ENCODE measurements around the gene RUNX1. TPM values are rescaled to one million over a fixed set of nuclear protein-coding genes. Genes with fewer than 3 reads are reported as not detected.

The RUNX1 gene
- total RNA-seq, 1 donor from 2014 or later: 0.51 TPM

DNA sequence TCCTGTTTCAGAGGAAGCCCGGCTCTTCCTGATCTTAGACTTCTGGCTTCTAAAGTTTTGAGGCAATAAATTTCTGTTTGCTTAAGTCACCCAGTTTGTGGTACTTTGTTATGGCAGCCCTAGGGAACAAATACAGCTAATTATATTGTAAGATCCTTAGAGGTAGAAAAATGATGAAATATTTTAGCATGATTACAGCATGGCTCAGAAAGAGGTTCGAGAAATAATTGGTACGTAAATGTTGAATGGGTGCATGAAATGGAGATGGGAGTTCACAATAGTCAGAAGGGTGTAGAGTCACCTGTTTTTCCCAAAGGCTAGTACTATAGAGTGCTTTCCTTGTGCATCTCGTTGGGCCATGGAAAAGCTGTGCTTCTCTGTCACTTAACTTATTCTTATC is 123.5 kb downstream of the RUNX1 start:
- no peak for DNase-seq (ENCODE audit: low read depth in 2 of 2)

DNA sequence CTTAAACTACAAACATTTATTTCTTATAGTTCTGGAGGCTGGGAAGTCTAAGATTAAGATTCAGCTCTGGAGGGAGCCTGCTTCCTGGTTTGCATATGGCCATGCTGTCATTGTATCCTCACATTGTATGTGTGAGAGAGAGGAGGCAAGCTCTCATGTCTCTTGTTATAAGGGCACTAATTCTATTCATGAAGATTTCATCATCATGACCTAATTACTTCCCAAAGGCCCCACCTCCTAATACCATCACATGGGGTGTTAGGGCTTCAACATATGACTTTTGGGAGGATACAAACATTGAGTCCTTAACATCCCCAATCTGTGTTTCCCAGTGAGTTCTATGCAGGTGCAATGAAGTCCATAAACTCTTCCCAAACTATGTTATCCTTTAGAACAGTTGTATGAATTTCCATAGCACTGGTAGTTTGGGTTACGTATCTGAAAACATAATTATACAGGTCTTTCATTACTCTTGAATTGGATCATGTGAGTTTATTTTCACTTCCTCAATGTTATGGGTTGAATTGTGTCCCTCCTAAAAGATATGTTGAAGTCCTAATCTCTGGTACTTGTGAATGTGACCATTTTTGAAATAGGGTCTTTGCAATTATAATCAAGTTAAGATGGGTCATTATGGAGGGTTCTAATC is 124.2 kb downstream of the RUNX1 start:
- DNase-seq (ENCODE audit: low read depth in 2 of 2): no peak

- DNase-seq (ENCODE audit: low read depth in 2 of 2): no peak
These were observed 124.9 kb downstream of the RUNX1 start for GRCh38 chr21:34924194-34924593.

DNA sequence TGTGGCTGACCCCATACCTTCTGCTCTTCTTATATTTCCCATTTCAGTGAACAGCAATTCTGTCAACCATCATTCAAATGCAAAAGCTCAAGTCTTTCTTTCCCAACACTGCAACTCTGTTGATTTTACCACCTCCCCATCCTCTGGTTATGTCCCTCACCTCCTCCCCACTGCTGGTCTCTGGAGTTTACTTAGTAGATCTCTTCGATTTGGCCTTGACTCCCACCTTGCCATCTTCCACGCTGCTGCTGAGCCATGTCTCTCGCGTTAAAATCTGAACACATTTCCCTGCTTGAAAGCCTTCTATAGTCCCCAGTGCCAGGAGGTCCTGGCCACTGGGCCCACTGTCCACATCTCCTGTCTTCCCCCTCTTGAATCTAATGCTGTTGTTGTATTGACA is 125.5 kb downstream of the RUNX1 start:
- no peak for DNase-seq (ENCODE audit: low read depth in 2 of 2)

DNA sequence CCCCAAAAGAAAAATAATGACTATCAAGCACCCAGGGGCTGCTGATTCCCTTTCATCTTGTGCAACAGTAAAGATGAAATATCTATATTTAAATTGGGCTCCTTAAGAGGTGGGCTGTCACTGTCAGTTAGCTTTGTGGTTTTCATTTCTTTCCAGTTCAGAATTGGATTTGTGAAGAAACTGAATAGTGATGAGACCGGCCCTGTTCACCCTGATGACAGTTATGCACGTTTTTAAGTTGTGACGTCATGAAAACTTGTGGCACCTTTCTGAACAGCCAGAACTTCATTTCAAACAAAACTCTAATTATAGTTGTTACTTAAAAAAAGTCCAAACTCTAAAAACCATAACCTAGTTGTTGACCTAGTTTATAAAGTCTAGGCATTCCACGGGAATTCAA is 125.9 kb downstream of the RUNX1 start:
- no peak for DNase-seq (ENCODE audit: low read depth in 2 of 2)

DNA sequence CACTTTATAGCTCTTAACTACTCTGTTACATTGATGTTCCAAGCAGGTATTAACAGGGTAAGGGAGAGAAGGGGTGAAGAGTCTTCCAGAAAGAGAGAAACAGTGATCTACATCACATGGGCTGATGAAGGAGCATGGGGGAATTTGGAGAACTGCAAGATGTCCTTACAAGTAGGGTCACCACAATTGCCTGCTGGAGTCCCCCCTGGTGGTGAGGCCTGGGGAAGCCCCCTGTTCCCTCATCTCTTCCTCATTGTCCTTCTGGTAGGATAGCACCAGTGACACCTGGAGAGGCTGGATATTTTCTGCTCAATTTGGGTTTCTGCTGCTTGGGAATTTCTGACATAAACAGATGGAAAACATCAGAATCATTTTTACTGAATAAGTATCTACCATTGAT is 126.6 kb downstream of the RUNX1 start:
- no peak for DNase-seq (ENCODE audit: low read depth in 2 of 2)

GRCh38 chr21:34921151-34921550 is 128.0 kb downstream of the RUNX1 start:
- DNase-seq (ENCODE audit: low read depth in 2 of 2): no peak

DNA sequence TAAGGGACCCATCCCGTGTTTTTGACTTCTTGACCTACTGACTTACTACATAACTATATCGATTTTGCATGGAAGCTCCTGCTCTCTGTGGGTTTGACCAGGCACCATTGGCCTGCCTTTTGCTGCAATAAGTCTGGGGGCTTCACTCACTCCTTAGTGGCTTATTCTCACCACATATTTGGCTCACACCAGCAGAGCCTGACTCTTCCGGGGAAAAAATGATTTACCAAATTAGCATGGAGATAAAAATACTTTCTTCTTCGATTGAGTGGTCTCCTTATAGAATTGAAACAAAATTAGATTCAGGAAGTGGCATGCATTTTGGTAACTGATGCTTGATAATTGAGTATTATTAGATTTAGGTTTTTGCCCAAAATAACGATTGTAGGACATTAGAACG is 129.7 kb downstream of the RUNX1 start:
- DNase-seq (ENCODE audit: low read depth in 2 of 2): no peak

DNA sequence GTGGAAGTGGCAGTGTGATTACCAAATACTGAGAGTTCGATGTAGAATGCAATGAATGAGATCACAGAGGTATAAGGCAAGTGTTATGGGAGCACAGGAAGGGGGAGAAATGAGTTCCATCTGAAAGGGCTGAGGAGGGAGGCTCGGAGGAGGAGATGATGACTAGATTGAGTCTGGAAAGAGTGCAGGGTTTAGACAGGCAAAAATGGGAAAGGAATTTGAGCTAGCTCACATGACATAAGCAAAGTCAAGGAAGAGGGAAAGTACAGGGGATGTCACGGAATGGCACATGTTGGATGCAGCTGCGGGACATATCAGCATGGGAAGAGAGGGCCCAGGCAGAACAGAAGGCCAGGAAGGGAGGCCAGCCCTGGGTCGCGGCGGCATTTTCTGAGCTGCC is 132.7 kb downstream of the RUNX1 start:
- DNase-seq (ENCODE audit: low read depth in 2 of 2): no peak

GRCh38 chr21:34915364-34915841 is 133.7 kb downstream of the RUNX1 start:
- no peak for DNase-seq (ENCODE audit: low read depth in 2 of 2)

- DNase-seq (ENCODE audit: low read depth in 2 of 2): no peak
These were observed 134.9 kb downstream of the RUNX1 start for GRCh38 chr21:34914239-34914638.

- no peak for DNase-seq (ENCODE audit: low read depth in 2 of 2)
These were observed 135.3 kb downstream of the RUNX1 start for GRCh38 chr21:34913811-34914210.

- no peak for DNase-seq (ENCODE audit: low read depth in 2 of 2)
These were observed 136.8 kb downstream of the RUNX1 start for GRCh38 chr21:34912022-34912945.

- DNase-seq (ENCODE audit: low read depth in 2 of 2): no peak
These were observed 137.7 kb downstream of the RUNX1 start for GRCh38 chr21:34911360-34911759.

DNA sequence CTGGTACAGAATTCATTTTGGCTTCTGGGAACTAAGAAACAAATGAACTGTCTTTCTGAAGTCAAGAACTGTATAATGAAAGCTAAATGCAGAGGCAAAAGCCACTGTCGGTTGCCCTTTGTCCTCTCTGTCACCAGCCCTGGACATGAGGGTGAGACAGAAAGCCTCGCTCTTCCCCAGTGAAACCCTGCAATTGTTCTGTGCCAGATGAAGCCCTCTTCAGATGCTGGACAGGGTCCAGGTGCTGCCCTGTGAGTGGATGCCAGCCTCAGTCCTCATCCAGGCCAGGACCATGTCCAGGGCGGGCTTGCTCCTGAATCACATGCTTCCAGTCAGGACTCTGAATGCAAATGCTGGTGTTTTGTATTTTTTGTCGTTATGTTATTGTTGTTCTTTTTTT is 138.7 kb downstream of the RUNX1 start:
- DNase-seq (ENCODE audit: low read depth in 2 of 2): no peak

DNA sequence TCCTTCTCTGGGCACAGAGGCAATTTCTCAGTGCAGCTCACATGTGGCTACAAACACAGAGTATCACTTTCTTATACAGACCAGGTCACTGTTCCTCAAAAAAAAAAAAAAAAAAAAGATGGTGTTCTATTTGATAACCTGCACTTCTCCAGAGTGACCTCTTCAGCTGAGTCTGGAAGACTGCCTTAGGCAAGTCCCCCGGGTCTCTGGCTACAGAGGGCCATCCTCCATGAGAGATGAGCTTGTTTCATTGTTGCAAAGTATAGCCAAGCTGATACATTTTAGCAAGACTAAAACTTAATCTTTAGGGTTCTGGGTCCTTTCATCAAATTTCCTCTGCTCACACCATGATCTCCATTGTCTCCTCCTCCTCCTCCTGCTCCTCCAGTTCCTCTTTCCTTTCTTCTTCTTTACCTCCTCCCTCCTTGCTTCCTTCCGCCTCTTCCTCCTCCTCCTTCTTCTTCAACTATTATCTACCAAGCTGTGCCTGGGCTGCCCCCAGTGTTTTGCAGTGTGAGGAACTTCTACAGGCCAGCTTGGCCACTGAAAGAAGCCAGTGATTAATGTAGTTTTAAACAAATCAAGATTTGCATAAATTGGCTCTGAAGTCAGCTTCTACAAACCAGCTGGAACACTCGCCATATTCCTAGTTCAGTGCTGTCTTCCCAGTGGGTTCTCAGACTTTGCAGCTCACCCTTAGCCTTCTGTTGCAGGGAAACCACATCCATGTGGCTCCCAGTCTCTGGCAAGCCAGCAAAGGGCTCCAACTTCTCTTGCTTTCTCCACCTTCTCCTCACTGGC is 139.4 kb downstream of the RUNX1 start:
- no peak for DNase-seq (ENCODE audit: low read depth in 2 of 2)

DNA sequence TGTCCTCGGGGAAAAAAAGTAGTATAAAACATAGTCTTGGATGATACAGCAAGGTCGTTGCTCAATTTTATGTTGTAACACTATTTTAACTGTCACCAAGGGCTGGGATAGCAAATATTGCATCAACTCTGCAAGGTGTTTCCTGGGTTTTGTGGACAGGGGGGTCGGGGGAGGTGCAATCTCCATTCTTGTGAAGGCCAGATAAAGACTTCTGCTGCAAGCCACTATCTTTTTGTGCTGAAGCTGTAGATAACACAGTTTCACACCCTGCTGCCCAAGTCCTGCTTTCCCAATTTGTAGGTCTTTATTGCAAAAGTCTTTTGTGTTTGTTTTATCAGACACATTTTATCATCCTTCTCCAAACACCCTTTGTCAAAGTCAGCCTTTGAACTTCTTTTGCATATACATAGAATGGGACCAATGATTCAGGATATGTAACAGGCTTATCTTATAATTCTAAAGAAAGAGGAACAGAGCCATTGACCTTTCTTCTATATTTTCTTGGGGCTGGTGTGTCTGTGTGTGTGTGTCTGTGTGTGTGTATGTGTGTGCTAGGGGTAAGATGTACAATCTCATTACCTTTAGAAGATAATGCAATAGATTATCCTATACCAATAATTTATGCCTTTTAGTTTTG is 140.6 kb downstream of the RUNX1 start:
- no peak for DNase-seq (ENCODE audit: low read depth in 2 of 2)

DNA sequence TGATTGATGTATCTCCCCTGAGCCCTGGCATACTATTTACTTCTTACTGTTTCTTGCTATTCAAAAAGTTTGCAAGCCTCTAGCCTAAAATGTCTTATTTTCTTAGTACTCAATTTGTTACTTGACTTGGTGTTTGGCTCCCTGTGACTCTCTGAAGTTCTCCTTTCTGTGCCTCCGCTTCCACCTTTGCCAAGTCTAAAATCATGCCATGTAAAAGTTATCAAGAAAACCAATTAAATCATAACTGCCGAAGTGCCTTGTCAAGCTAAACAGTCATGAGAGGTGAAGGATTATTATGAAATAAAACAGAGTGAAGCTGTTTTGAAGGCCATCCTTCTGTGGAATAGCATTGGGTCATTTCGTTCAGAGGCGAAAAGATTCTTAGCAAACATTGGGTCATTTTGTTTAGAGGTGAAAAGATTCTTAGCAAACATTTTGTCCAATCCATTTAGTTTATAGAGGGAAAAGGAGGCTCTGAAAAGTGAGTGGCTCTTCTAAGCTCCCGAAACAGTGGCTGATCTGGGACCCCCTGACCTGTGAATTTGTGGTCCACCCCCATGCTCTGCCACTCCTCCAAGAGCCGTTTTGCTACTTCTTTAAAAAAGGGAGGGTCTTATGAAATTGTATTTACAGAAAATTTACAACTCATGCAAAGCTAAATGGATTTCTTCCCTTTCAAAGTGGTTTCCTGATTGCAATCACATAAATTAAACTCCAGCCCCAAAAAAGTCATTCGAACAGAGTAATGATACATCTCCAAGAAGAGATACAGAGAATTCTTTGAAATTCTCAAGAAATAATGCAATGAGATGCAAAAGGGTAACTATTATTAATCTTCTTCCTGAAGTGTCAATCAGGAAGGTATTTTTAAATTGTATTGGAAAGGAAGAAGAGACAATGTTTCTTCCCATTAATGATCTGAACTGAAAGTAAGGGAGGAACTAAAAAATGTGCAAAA is 141.4 kb downstream of the RUNX1 start:
- DNase-seq (ENCODE audit: low read depth in 2 of 2): no peak

DNA sequence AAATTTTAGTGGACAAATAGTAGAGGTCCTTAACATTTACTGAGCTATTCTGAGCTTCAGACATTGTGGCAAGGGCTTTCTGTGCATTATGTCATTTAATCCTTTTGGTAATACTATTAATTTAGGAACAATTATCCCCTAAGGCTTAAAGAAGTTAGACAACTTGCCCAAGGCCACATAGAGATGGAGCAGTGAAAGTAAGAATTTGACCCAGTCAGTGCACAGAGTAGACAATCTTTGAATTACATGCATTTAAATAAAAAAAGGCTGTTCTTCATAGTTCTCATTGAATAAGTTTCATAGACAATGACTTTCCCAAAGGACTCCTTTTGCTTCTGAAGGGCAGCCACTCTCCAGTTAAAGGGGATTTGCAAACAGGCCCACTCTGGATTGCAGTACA is 142.7 kb downstream of the RUNX1 start:
- no peak for DNase-seq (ENCODE audit: low read depth in 2 of 2)

- DNase-seq (ENCODE audit: low read depth in 2 of 2): no peak
These were observed 143.9 kb downstream of the RUNX1 start for GRCh38 chr21:34905218-34905537.

Data from dermis microvascular lymphatic vessel endothelial cell (primary cell).